GM21619 (cell line): ENCODE measurements around the gene SEZ6.
"Not testable (repeated sequence)": the region's sequence is repeated elsewhere in the genome, so short reads cannot be mapped to it uniquely, and the experiment has no call there.

Experiments
- ATAC-seq: cut with Tn5 transposase; IDR thresholded peaks from one replicate; pipeline ENCODE4 v1.9.1; 2021; ENCODE audit not compliant: unreplicated experiment

Gene SEZ6

GRCh38 chr17:28940142-28940541, 65.7 kb downstream of the SEZ6 start:
- no peak for ATAC-seq

DNA sequence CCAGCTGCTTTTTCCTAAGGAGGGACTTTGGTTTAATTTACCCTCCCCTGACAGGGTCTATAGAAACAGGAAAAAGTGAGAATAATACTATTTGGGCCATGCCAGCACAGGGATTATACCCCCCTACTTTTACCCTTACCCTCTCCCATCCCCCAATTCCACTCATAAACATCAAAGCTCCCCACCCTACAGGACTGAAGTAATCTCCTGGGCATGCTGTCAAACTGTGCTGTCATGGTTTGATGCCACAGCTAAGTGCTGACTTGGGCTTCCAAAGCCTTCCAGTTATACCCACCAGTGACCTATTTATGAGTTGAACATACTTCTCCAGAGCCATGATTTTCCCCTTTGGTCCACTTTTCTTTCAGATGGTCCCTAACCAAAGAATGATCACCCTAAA, 67.3 kb downstream of the SEZ6 start:
- ATAC-seq: no peak

GRCh38 chr17:28937044-28937729, 68.6 kb downstream of the SEZ6 start:
- no peak for ATAC-seq

DNA sequence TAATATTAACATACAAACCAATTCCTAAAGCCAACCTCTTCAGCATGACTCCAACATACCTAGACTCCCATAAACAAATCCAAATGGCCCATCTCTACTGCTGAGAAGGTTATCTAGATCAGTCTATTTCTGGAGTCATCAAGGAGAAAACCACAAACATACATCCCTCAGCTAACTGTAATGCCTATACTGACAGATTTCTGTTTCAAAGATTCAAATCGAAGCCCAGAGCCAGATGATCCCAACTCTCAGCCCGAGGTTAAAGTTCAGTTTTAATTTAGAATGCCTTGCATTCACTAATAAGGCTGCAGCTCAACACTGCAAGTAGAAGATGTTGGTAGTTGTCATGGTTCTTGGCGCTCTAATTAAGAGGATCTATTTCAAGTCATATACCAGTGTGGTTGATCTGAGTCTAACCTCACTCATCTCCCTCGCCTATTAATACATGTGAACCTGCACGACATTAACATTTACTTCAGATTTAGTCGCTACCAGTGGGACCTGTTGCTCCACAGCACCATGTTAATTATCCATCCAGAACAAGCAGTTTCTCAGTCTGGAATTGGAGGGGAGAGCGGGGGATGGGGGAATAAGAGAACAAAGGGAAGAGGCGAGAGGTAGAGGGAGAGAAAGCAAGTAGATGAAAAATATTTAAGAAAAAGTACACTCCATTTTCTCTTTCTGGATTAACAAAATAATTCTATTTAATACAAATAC, 69.9 kb downstream of the SEZ6 start:
- ATAC-seq: no peak

GRCh38 chr17:28934508-28934907, 71.3 kb downstream of the SEZ6 start:
- ATAC-seq: not testable (repeated sequence)

DNA sequence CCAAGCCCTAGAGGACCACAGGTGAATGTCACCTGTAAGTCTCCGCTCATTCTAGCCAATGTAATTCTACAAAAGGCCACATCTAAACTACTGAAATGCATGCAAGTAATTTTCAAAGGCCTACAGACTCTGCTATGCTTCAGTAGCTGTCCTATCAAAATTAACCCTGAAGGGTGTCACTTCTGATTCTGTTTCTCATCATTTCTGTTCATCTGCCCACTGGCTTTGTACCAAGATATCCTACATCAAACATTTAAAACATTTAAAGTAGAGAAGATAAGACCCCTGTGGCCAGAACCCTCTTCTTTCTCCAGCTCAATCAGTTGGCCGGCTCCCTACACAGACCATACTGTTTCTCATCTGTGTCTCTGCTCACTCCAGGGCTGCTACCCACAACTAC, 76.0 kb downstream of the SEZ6 start:
- no peak for ATAC-seq

GRCh38 chr17:28928061-28928460, 77.8 kb downstream of the SEZ6 start:
- ATAC-seq: no peak

- no peak for ATAC-seq
Measured at GRCh38 chr17:28926786-28927185, 79.0 kb downstream of the SEZ6 start.

DNA sequence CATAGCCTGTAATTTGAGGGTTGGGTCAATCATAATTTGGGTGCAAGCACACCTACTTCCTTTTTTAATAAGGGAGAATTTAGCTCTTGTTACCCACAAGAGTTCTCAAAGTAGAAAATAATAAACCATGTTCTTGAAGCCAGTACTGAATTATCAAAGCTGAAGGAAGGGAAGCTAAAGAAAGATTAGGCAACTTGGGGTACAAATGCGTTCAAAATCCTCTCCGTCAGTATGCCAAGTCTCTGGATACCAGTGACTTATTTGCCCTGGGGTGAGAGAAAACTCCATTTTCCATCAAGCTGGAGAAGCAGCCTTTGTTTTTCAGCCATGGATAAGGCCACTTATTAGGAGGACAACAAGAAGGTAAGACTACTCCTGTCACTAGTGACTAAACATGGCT, 79.5 kb downstream of the SEZ6 start:
- ATAC-seq: no peak

DNA sequence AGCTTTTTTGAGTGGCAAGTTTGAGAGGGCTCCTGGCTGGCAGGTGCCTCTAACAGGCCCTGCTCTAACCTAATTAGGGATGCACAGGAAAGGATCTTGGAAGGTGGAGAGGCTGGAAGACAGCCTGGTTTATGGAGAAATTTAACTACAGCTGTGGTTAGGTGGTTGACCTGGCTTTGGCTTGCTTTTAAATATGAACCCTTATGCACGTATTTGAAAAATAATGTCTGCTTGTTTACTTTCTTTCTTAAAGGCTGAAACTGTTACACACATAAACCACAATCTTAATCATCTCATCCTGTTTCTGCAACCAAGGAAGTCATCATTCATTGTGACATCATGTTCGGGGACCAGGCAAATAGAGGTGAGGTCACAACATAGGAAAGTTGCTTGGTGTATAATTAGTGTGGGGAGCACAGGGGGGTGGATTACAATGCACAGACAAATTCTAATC, 79.9 kb downstream of the SEZ6 start:
- ATAC-seq: no peak

DNA sequence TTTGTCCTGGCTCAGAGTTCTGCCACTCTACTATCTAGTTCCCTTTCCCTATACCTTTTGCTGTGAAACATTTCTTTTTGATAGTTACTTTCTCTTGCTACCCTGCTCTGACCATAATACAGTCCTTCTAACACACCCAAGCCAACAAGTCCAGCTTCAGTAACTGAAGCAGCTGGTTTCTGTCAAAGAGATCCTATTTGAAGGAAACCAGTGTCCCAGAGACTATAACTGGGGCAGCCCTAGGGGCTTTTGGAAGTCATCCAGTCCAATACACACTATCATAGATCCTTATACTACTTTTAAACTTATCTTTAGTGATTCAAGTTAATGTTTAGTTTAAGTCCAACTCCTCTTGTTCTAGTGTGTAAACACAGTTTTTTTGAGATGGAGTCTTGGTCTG, 85.6 kb downstream of the SEZ6 start:
- ATAC-seq: no peak

DNA sequence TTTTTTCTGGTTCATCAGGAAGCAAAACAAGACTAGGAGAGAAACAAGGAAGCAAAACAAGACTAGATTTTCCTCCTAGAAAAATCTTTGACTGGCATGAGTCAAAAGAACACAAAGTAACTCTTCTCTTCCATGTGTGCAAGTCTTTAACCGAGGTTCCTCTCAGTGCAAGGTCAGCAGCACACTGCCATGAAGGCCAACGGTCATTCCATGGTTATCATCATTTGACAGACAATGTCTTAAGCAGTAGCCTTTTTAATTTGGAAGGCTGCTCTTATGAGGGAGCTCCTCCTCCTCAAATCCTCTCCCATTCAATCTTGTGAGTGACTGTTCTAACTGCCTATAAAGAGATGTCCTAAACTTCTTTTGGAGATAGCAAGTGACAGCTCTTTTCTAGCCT, 87.5 kb downstream of the SEZ6 start:
- ATAC-seq: no peak

- ATAC-seq: no peak
Measured at GRCh38 chr17:28917465-28917864, 88.4 kb downstream of the SEZ6 start.

- no peak for ATAC-seq
Measured at GRCh38 chr17:28917029-28917428, 88.8 kb downstream of the SEZ6 start.

DNA sequence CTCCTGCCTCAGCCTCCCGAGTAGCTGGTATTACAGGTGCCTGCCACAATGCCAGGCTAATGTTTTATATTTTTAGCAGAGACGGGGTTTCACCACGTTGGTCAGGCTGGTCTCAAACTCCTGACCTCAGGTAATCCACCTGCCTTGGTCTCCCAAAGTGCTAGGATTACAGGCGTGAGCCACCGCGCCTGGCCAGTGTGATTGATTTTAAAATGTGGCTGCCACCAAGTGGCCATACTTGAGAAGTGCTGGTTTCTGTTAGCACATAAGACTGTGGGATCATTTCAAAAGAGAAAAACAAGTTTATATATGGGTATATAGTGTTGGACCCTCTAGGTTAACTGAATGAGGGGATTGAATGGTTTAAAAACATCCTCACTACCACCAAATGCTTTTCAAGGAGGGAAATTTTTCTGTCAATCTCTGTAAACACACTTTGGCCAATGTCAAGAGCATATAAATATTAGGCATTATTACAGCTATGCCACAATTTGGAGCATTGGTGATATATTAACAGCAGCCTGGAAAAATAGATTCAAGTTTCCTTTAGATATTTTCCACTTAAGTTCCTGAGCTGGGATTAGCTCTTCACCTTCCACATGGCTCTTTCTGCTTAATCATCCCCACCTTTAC, 89.4 kb downstream of the SEZ6 start:
- ATAC-seq: no peak

- no peak for ATAC-seq
Measured at GRCh38 chr17:28912938-28913333, 92.9 kb downstream of the SEZ6 start.

GRCh38 chr17:28912281-28912937, 93.4 kb downstream of the SEZ6 start:
- ATAC-seq: no peak

GRCh38 chr17:28911411-28912045, 94.3 kb downstream of the SEZ6 start:
- ATAC-seq: no peak

DNA sequence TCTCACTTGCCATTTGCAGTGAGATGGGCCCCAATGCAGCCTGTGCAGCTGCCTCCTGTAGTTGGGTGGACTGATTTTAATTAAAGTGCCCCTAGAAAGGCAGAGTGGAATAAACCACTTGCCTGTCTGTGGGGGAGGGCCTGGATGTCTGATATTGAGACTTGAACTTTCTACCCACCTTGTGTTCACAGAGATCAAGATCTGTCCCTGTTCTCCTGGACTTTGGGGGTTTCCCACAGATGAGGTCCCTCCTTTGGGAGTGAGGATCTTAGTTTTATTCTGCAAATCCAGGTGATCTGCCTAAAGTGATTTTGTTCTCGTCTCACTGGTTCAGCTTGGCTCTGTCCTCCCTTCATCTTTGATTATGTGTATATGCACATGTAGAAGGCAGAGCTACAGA, 95.3 kb downstream of the SEZ6 start:
- ATAC-seq: no peak

- no peak for ATAC-seq
Measured at GRCh38 chr17:28908640-28909167, 97.1 kb downstream of the SEZ6 start.
